ENCODE results near the gene ITM2C. TPM values are rescaled to one million over a fixed set of nuclear protein-coding genes. Genes with fewer than 3 reads are reported as not detected.

Gene ITM2C
- total and polyA plus RNA-seq, 2 of the 13 experiments (the other 11 are each of a cell fraction or from before 2014, with no cell fraction given) = 70.5 to 270 TPM

- TF ChIP-seq ZBTB8A (CRISPR knock-in tag; IDR thresholded peaks at IDR 0.05; ENCODE audit: borderline replicate concordance, low read depth) = no peak
- TF ChIP-seq ZNF562 (CRISPR knock-in tag; IDR thresholded peaks at IDR 0.05; ENCODE audit: borderline replicate concordance) = no peak
- no peak for TF ChIP-seq ZNF800 (CRISPR knock-in tag; IDR thresholded peaks at IDR 0.05)
- no peak for TF ChIP-seq ZNF24 (IDR thresholded peaks at IDR 0.05)
- TF ChIP-seq ZC3H13 (CRISPR knock-in tag; IDR thresholded peaks at IDR 0.05) = no peak
- no peak for TF ChIP-seq ZMYM2 (CRISPR knock-in tag; IDR thresholded peaks at IDR 0.05)
- no peak for TF ChIP-seq ZBTB42 (CRISPR knock-in tag; IDR thresholded peaks at IDR 0.05)
- peak; percentile 66 for TF ChIP-seq SAP130 (CRISPR knock-in tag; IDR thresholded peaks at IDR 0.05; ENCODE audit: low read depth)
- TF ChIP-seq ZNF646 (CRISPR knock-in tag; IDR thresholded peaks at IDR 0.05) = no peak
Observed at GRCh38 chr2:230905448-230906421, 41.0 kb downstream of the ITM2C start (continued).
